Brain microvascular endothelial cell (primary cell): ENCODE results near the gene FAM131B.

Source experiments
- DNase-seq: peaks from one replicate; pipeline ENCODE4 v3.0.0-alpha.2; 2020
- H3K27ac ChIP-seq: fragments of 250-450 bp; sonication (Bioruptor Pico); 2 replicates; pipeline ENCODE4 v1.5.1; 2020; ENCODE audit warnings: mild to moderate bottlenecking, moderate library complexity
- H3K27me3 ChIP-seq: fragments of 250-450 bp; sonication (Bioruptor Pico); replicated peaks from 2 replicates; pipeline ENCODE4 v1.5.1; 2020; ENCODE audit warnings: mild to moderate bottlenecking
- H3K36me3 ChIP-seq: fragments of 250-450 bp; sonication (Bioruptor Pico); replicated peaks from 2 replicates; pipeline ENCODE4 v1.5.1; 2020; ENCODE audit warnings: mild to moderate bottlenecking
- H3K4me3 ChIP-seq: 2 replicates; pipeline ENCODE4 v1.5.1; 2011; ENCODE audit warnings: low read depth, mild to moderate bottlenecking, control low read depth, low read length, moderate library complexity
- CTCF ChIP-seq: IDR thresholded peaks from 2 replicates; pipeline ENCODE4 v1.5.1; 2011; ENCODE audit warnings: low read depth, mild to moderate bottlenecking, moderate library complexity, low read length, control low read depth, inconsistent platforms; ENCODE audit errors: missing control alignments
- in situ Hi-C: cut with HindIII; loops from 2 replicates; pipeline ENCODE4 v1.10.0; 2017; ENCODE audit warnings: low sequenced_read_pairs, low pct_ligation_motif_present

Gene FAM131B

DNA sequence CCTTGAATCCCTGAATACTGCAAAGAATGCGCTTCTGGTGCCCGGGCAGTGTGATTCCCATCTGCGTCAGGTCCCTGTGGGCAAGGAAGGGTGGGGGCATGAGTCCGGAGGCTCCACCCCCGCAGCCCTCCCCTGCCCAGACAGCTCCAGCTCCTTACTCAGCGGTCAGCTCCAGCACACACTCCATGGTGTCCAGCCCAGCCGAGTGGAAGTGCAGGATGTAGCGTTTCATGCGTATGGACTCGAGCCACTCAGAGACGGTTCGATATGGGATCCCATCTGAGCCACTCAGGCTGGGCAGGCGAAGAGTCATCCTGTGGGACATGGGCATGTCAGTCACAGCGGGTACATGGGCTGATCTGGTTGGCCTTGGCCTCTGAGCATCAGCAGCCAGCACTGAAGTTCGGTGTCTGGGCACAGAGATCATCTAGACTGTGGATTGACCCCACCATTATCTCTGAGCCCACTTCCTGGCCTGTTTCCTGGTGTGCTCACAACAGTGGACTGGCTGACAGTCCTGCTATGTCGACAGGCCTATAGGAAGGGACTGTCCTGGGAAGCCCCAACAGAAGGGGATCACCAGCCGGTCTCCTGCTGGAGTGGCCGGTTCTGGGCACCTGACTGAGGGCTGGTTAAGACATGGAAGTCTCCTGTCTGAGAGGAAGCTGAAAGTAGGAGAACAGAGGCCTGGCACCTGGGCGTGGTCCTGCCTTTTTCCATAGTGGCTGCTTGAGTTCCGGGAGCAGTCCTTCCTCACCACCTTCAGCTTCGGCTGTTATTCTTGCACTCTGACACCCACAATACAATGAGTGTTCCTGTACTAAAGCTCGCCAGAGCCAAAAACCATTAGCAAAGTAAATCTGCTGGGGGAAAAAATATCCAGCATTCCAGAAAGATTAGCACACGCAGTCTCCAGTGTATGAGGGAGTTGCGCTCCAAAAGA is 29.2 kb upstream of the FAM131B start:
- Histone ChIP-seq H3K36me3 (peaks cover 63% of the 10 kb centered on the region), H3K27me3 (no peaks in the 10 kb centered on the region), H3K27ac (peak overlapping the region; percentile 69), H3K4me3 (no peak overlapping the region)
- peak; percentile 55 for DNase-seq
- no peak for TF ChIP-seq CTCF
- in situ Hi-C loops = no loop called here

DNA sequence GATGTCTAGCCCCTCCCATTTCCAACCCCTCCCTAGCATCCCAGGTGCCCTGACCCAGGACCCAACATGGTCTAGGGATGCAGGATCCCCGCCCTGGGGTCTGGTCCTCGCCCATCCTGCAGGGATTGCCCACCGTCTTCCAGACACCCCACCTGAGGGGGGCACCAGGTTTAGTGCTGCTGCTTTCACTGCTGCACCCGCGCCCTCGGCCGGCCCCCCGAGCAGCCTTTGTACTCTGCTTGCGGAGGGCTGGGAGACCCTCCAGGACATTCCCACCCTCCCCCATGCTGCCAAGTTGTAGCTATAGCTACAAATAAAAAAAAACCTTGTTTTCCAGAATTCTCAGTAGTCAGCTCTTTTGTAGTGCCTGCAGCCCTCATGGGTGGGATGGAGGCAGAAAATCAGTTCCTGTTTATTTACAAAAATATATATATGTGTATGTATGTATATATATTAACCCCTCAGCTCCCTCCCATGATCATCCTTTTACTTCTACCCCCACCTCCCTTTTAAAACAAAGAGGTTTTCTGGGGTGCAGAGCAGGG is 28.3 kb upstream of the FAM131B start:
- H3K27ac ChIP-seq = peak overlapping the region; percentile 69
- H3K27me3 ChIP-seq = no peaks in the 10 kb centered on the region
- H3K4me3 ChIP-seq = no peak overlapping the region
- H3K36me3 ChIP-seq = peaks cover 72% of the 10 kb centered on the region
- no peak for DNase-seq
- TF ChIP-seq CTCF = no peak
- in situ Hi-C loops = no loop called here

DNA sequence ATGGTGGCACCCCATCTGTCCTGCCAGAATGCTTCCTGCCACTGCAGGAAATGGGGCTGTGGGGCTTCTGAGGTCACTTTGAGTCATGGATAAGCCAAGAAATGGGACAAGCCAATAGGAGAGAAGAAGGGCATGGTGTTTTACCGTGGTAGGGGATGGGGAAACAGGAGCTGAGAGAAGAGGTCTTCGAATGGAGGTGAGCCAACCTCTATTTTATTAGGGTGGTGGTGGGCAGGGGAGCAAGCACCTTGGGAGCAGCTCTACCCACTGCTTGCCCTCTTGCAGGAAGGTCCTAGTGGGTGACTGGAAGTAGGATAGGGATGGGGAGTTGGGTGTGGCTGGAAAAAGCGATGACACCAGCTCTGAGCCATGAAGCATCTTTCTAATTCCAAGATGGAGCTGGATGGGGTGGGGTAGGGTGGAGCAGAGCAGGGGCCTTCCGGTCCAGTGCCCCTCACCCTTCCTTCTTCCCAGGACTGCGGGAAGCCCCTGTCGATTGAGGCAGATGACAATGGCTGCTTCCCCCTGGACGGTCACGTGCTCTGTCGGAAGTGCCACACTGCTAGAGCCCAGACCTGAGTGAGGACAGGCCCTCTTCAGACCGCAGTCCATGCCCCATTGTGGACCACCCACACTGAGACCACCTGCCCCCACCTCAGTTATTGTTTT is 27.7 kb upstream of the FAM131B start:
- no peak for DNase-seq
- no peak for TF ChIP-seq CTCF
- Histone ChIP-seq H3K27me3 (no peaks in the 10 kb centered on the region), H3K36me3 (peaks cover 77% of the 10 kb centered on the region), H3K4me3 (no peak overlapping the region), H3K27ac (no peak overlapping the region)
- in situ Hi-C loops = no loop called here

- Histone ChIP-seq H3K27me3 (no peaks in the 10 kb centered on the region), H3K27ac (no peak overlapping the region), H3K36me3 (peaks cover 84% of the 10 kb centered on the region), H3K4me3 (no peak overlapping the region)
- DNase-seq = no peak
- peak; percentile 16 for TF ChIP-seq CTCF
- in situ Hi-C loops = no loop called here
Observed at GRCh38 chr7:143389316-143390103, 27.0 kb upstream of the FAM131B start.

GRCh38 chr7:143388491-143389101 is 26.1 kb upstream of the FAM131B start:
- in situ Hi-C loops = no loop called here
- Histone ChIP-seq H3K27ac (no peak overlapping the region), H3K4me3 (no peak overlapping the region), H3K27me3 (no peaks in the 10 kb centered on the region), H3K36me3 (peaks cover 93% of the 10 kb centered on the region)
- no peak for DNase-seq
- TF ChIP-seq CTCF = no peak
